ENCODE measurements around the gene ROBO2. TPM values are rescaled to one million over a fixed set of nuclear protein-coding genes. Genes with fewer than 3 reads are reported as not detected.

The ROBO2 gene
- total RNA-seq, 2 donors from 2014 or later: 1.4 to 3.4 TPM

DNA sequence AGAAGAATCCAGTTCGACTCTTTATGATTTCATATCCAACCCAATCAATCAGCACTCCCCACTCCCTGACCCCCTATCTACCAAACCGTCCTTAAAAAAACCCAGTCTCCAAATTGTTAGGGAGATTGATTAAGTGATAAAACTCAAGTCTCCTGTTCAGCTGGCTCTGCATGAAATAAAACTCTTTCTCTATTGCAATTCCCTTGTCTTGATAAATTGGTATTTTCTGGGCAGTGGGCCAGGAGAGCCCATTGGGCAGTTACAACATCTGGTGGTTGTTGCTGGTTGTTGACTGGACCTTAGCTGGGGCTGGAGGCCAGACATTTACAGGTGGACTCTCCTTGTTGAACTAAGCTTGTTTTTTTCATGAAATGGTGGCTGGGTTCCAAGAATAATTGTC lies 642.3 kb downstream of the ROBO2 start:
- DNase-seq (ENCODE audit: low spot score): no peak
- intact Hi-C loops (cut with DNase I): no loop called here

DNA sequence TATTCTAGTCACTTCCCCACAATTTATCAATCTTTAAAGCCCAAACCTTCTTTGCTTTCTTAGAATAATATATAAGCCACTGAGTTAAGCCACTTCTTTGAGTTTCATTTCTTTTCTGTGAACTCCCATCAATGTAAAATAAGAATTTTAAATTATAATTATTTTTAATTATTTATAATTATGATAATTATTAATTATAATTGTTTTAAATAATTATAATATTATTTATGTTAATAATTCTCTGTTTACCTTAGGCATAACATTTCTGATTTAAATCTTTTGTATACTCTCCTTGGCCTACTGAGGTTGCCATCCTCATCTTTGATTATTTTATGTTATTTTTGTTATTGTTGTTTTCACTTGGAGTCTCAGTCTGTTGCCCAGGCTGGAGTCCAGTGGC lies 644.2 kb downstream of the ROBO2 start:
- intact Hi-C loops (cut with DNase I): no loop called here
- no peak for DNase-seq (ENCODE audit: low spot score)

DNA sequence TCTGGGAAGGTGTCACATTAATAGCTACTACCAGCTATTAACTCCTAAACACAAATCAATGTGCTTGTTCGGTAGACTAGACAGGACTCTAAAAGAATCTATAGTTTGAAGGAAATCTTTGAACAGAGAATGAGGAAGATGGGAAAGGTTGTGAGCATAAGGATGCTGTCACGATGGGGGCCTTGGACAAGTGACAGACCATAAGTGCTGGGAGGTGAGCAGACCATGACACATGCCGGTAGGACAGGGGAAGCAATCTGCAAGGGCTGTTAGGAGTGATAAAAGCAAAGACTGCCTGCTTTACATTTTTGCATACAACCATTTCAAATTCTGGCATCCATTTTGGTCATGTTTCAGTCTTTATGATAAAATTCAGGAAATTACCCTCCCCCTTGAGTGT lies 645.8 kb downstream of the ROBO2 start:
- DNase-seq (ENCODE audit: low spot score): no peak
- intact Hi-C loops (cut with DNase I): no loop called here

DNA sequence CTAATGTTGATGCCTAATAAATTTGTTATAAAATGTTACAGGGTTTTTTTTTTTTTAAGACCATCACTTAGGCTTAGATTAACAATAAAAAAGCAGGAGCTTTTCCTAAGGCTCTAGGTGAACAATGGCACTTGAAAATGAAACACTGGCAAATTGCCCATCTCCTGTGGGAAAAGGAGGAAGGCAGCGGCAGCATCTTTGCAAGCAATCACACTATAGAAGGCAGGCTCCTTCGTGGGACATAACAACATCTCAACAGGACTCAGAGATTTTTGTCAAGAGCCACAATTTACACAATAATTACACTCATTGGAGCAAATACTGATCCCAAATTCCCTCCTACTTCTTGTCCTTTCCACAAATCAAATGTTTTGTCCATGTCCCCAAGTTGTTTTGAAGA lies 646.7 kb downstream of the ROBO2 start:
- no peak for DNase-seq (ENCODE audit: low spot score)
- intact Hi-C loops (cut with DNase I): no loop called here

DNA sequence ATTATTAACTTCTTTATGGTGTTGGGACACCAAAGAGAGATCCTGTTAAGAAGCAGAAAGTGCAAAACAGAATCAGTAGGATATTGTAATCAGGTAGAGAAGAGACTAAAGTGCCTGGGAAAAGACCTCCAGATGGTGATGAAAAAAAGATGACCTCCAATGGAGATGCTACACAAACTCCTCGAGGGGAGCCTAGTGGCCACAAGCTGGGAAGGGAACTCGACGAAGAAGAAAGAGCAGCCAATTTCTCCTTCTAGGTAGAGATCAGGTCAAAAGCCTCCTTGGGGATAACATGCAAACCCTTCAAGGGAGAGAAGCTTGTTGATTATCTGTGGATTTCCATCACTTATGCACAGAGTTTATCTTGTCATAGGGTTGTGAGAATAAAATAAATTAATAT lies 647.6 kb downstream of the ROBO2 start:
- no peak for DNase-seq (ENCODE audit: low spot score)
- intact Hi-C loops (cut with DNase I): no loop called here

DNA sequence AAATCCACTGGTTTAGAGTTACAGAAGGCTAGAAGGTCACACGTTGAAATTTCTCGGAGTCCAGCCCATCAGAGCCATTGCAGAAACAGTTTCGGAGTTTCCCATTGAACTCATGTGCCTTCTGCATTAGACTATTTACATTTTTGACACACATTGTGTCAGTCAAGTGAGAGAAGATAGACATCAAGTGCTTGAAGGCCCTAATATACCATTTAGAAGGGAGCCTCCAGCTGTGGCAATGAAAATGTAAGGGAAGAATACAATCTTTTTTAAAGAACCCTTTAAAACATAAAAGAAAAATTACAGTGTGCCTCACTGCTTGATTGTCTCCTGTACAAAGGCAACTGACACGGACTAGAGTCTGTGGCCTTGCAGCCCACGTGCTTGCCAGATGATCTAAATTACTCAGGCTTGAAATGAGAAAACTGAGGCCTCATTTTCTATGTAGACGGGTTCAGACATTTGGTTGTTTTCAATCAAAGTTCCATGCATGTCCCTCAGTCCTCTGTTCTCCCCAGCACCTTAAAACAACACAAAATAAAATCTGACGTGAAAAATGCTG lies 650.5 kb downstream of the ROBO2 start:
- intact Hi-C loops (cut with DNase I): no loop called here
- no peak for DNase-seq (ENCODE audit: low spot score)

DNA sequence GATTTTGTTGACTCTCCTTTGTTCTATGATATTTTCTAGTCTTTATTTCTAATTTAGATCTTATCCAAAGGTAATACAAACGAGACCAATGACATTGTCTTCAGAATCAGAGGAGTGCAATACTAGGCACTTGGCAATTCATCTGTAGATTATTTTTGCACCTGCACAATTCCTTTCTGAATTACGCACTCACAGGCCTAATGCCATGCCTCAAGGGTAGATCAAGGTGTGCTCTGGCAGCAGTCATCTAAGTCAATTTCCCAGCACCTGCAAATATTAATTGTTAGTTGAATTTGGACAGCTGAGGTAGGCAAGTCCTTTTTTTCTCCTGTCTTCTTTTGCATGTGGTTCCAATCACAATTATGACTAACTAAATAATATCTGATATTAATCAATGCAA lies 653.2 kb downstream of the ROBO2 start:
- intact Hi-C loops (cut with DNase I): no loop called here
- no peak for DNase-seq (ENCODE audit: low spot score)

DNA sequence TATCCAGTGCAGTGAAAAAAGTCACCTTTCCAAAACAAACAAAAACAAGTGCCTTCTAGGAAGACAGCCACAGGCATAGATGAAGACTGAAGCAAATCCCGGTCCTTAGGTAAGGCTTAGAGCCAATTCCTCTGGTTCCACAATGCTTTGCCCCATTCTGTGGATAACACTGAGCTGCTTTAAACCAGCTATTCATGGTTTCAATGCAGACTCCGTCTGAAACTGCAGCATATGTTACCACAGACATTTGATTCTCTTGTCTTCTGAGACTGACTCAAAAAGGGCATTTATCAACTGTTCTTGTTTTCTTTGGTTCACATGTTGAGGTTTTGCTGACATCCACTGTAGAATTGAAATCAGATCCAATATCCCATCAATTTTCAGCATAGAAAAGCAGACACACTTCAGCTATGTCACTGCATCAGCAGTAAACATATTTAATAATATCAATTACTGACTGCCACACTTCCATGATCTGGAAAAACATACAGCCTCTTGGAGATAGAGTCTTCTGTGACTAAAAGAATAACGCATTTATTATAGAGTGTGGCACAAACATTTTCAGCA lies 659.3 kb downstream of the ROBO2 start:
- DNase-seq (ENCODE audit: low spot score): no peak
- intact Hi-C loops (cut with DNase I): no loop called here

Data from posterior vena cava (tissue), 2 donors.